Measurements from ENCODE around the gene CLDN4. TPM values are rescaled to one million over a fixed set of nuclear protein-coding genes. Genes with fewer than 3 reads are reported as not detected.

Gene CLDN4
- total RNA-seq, 1 experiment from 2014 or later, result 15.6 TPM

DNA sequence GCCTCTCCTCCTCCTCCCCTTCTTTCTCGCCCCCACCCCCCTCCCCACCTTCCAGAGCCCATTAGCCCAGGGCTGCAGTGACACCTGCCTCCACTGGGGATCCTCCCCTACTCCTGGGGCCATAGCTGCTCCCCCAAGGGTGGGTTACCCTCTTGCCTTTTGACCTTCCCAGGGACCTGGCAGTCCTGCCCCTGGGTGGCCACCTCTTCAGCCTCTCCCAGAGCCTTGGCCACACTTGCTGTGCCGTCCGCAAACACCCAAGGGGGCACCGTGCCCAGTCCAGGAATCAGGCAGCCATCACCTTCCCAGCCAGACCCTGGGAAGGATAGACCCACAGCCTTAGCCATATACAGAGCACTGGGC, 19.8 kb upstream of the CLDN4 start:
- H4K20me1 ChIP-seq (ENCODE audit: control insufficient read depth, insufficient read depth, insufficient read length), result no peaks in the 10 kb centered on the region
- no peak overlapping the region for H2BK15ac ChIP-seq (ENCODE audit: low read depth, low read length)
- no peak overlapping the region for H2BK20ac ChIP-seq (ENCODE audit: low read depth, low read length, poor library complexity, severe bottlenecking)
- no peak overlapping the region for H2AFZ ChIP-seq (ENCODE audit: low read length)
- Mint-ChIP-seq H3K27ac (no peak overlapping the region), H3K27me3 (ENCODE audit: low read depth) (peaks cover 3% of the 10 kb centered on the region), H3K36me3 (ENCODE audit: insufficient read depth in 1 of 3, low read depth in 3 of 3) (no peaks in the 10 kb centered on the region), H3K4me1 (peaks cover 2 to 11% of the 10 kb centered on the region in 2 experiments), H3K4me3 (no peak overlapping the region), H3K9me3 (peaks cover 0 to 3% of the 10 kb centered on the region in 2 experiments; a peak in 1 of 5 replicates)
- no peaks in the 10 kb centered on the region for H3K79me1 ChIP-seq (ENCODE audit: insufficient read depth, low read depth, low read length, poor library complexity, severe bottlenecking)
- H3K4me2 ChIP-seq (ENCODE audit: insufficient read depth, insufficient read length, low read length), result no peak overlapping the region
- no peak for DNase-seq
- no peak overlapping the region for H3K56ac ChIP-seq (ENCODE audit: insufficient read length, low read depth, low read length)
- no peak overlapping the region for H3K27ac ChIP-seq (ENCODE audit: insufficient read length, low read depth, low read length)
- no peaks in the 10 kb centered on the region for H3K27me3 ChIP-seq (ENCODE audit: insufficient read depth, low read length)
- no peak overlapping the region for H2BK12ac ChIP-seq (ENCODE audit: insufficient read length, low read depth, low read length)
- peak overlapping the region; percentile 62 for H3K18ac ChIP-seq (ENCODE audit: insufficient read length, low read depth, low read length)
- H4K5ac ChIP-seq (ENCODE audit: insufficient read length, low read depth, low read length), result no peak overlapping the region
- H3K23me2 ChIP-seq (ENCODE audit: insufficient read length, low read depth, low read length, poor library complexity, severe bottlenecking), result no peaks in the 10 kb centered on the region
- H4K91ac ChIP-seq (ENCODE audit: insufficient read length, low read depth, low read length), result no peak overlapping the region
- peak overlapping the region; percentile 4 for H3T11ph ChIP-seq (ENCODE audit: low read length)
- H3K14ac ChIP-seq (ENCODE audit: insufficient read depth, low read length), result no peak overlapping the region; the same call in 1 of the 2 replicates
- H3K4me1 ChIP-seq (ENCODE audit: insufficient read depth, low read length), result peaks cover 2% of the 10 kb centered on the region; the same call in 1 of the 2 replicates
- TF ChIP-seq, protein P1, sequence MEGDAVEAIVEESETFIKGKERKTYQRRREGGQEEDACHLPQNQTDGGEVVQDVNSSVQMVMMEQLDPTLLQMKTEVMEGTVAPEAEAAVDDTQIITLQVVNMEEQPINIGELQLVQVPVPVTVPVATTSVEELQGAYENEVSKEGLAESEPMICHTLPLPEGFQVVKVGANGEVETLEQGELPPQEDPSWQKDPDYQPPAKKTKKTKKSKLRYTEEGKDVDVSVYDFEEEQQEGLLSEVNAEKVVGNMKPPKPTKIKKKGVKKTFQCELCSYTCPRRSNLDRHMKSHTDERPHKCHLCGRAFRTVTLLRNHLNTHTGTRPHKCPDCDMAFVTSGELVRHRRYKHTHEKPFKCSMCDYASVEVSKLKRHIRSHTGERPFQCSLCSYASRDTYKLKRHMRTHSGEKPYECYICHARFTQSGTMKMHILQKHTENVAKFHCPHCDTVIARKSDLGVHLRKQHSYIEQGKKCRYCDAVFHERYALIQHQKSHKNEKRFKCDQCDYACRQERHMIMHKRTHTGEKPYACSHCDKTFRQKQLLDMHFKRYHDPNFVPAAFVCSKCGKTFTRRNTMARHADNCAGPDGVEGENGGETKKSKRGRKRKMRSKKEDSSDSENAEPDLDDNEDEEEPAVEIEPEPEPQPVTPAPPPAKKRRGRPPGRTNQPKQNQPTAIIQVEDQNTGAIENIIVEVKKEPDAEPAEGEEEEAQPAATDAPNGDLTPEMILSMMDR (conservative IDR thresholded peaks at IDR 0.05), result peak; percentile 42; the same call in 1 of the 3 replicates
- no peak overlapping the region for H3K4ac ChIP-seq (ENCODE audit: low read depth, low read length)
- no peak overlapping the region for H3K9ac ChIP-seq (ENCODE audit: extremely low read depth, insufficient read length, low read length)
- no peaks in the 10 kb centered on the region for H3K9me3 ChIP-seq (ENCODE audit: control insufficient read depth, low read depth, low read length)
- no peak overlapping the region for H2BK120ac ChIP-seq (ENCODE audit: low read depth, low read length, poor library complexity, severe bottlenecking)
- no peaks in the 10 kb centered on the region for H3K79me2 ChIP-seq (ENCODE audit: insufficient read depth, low read length)
- H2AK5ac ChIP-seq (ENCODE audit: insufficient read length, low read length), result no peak overlapping the region
- H2BK5ac ChIP-seq (ENCODE audit: insufficient read length, low read length), result no peak overlapping the region
- no peak overlapping the region for H4K8ac ChIP-seq (replicated peaks; ENCODE audit: insufficient read length, low read depth, low read length)
- no peak overlapping the region for H3K23ac ChIP-seq (ENCODE audit: insufficient read length, low read depth, low read length)
- no CpG with 5 or more reads among the region's 4 CpGs for WGBS (ENCODE audit: extremely low coverage, insufficient read length, low lambda C conversion rate)
